Esophagus (tissue), 2 donors: ENCODE data around the gene RALGAPA1. TPM values are rescaled to one million over a fixed set of nuclear protein-coding genes. Genes with fewer than 3 reads are reported as not detected.

Source experiments
- H3K27ac ChIP-seq, 2 donors: one replicate each; pipeline ENCODE4 v1.5.1; 2013; ENCODE audit warnings: low read depth in 2 of 2, mild to moderate bottlenecking in 2 of 2, inconsistent platforms in 1 of 2, low read length in 1 of 2, moderate library complexity in 1 of 2
- H3K27me3 ChIP-seq, 2 donors: one replicate each; pipeline ENCODE4 v1.6.1; 2013; ENCODE audit warnings: low read length in 2 of 2, control low read depth in 1 of 2, mild to moderate bottlenecking in 1 of 2; ENCODE audit not compliant: insufficient read depth in 2 of 2, control insufficient read depth in 1 of 2
- H3K36me3 ChIP-seq, 2 donors: one replicate each; pipeline ENCODE4 v1.6.1; 2013; ENCODE audit warnings: low read length in 1 of 2; ENCODE audit not compliant: control insufficient read depth in 2 of 2, insufficient read depth in 2 of 2
- H3K4me1 ChIP-seq, 2 donors: one replicate each; pipeline ENCODE4 v1.6.1; 2013; ENCODE audit warnings: low read length in 1 of 2; ENCODE audit not compliant: control insufficient read depth in 2 of 2, insufficient read depth in 2 of 2
- H3K4me3 ChIP-seq, 2 donors: one replicate each; pipeline ENCODE4 v1.5.1; 2013; ENCODE audit warnings: low read length in 2 of 2, mild to moderate bottlenecking in 2 of 2, low read depth in 1 of 2, moderate library complexity in 1 of 2
- H3K9me3 ChIP-seq, 2 donors: one replicate each; pipeline ENCODE4 v1.6.1; 2013; ENCODE audit warnings: mild to moderate bottlenecking in 2 of 2, low read depth in 1 of 2, low read length in 1 of 2, moderate library complexity in 1 of 2; ENCODE audit not compliant: control insufficient read depth in 2 of 2, insufficient read depth in 1 of 2
- WGBS, 2 donors: extraction: QIAGEN DNeasy Blood & Tissue Kit; methylation state at CpG; one replicate each; pipeline ENCODE4 v1.1.7; 2013; 5-methylcytosine and 5-hydroxymethylcytosine counted together
- polyA plus RNA-seq, 2 donors: library from polyadenylated mRNA; stranded (reverse); fragments of 200-250 nt; gene quantifications; one replicate each; pipeline ENCODE4 v1.2.3, GENCODE V29; 2013
- donor health status: healthy with polysubstance abuse.
- donor health status: Bipolar disorder and iron deficiency.

Gene RALGAPA1
- polyA plus RNA-seq, 2 donors = 10.5 to 20.3 TPM

- Histone ChIP-seq H3K4me1 (peaks cover 19 to 20% of the 10 kb centered on the region in 2 donors), H3K36me3 (no peaks in the 10 kb centered on the region), H3K27ac (no peak overlapping the region), H3K9me3 (no peaks in the 10 kb centered on the region), H3K4me3 (no peak overlapping the region), H3K27me3 (peaks cover 4 to 5% of the 10 kb centered on the region in 2 donors)
- 93 to 95% methylated on average over 1 of the region's 1 CpG for WGBS, 2 donors
Observed at GRCh38 chr14:35531960-35532747, 276.9 kb downstream of the RALGAPA1 start.

DNA sequence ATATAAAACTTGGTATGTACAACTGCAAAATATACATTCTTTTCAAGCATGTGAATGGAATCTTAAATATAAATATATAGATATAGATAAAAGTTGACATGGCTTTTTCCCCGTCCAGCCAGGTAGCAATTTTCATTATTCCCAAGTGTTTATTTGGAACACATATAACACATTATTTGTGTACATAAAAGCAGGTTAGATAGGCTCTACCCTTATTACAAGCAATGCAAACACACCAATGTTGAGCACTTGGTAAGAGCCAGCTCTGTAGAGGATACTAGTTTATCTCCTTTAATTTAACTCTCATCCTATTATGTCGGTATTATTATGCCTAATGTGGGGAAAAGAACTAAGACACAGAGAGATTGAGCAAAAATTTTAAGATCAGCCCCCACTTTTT, 282.1 kb downstream of the RALGAPA1 start:
- 80 to 89% methylated on average over 2 of the region's 2 CpGs for WGBS, 2 donors

GRCh38 chr14:35525695-35526094, 283.4 kb downstream of the RALGAPA1 start:
- no peak overlapping the region for H3K27ac ChIP-seq
- no peaks in the 10 kb centered on the region for H3K9me3 ChIP-seq
- peaks cover 0 to 2% of the 10 kb centered on the region in 2 donors for H3K27me3 ChIP-seq
- H3K36me3 ChIP-seq = no peaks in the 10 kb centered on the region
- no peaks in the 10 kb centered on the region for H3K4me1 ChIP-seq
- 87 to 88% methylated on average over 3 of the region's 3 CpGs for WGBS, 2 donors
- no peak overlapping the region for H3K4me3 ChIP-seq

More for the DNA sequence above, 282.1 kb downstream of the RALGAPA1 start:
- peaks cover 3 to 4% of the 10 kb centered on the region in 2 donors for H3K27me3 ChIP-seq
- H3K9me3 ChIP-seq = no peaks in the 10 kb centered on the region
- H3K4me1 ChIP-seq = no peaks in the 10 kb centered on the region
- H3K4me3 ChIP-seq = no peak overlapping the region
- H3K27ac ChIP-seq = no peak overlapping the region
- H3K36me3 ChIP-seq = no peaks in the 10 kb centered on the region

GRCh38 chr14:35519986-35520385, 289.1 kb downstream of the RALGAPA1 start:
- no peaks in the 10 kb centered on the region for H3K36me3 ChIP-seq
- 65 to 77% methylated on average over 2 of the region's 2 CpGs for WGBS, 2 donors
- no peak overlapping the region for H3K27ac ChIP-seq
- no peaks in the 10 kb centered on the region for H3K27me3 ChIP-seq
- H3K4me3 ChIP-seq = no peak overlapping the region
- H3K4me1 ChIP-seq = no peaks in the 10 kb centered on the region
- no peaks in the 10 kb centered on the region for H3K9me3 ChIP-seq

DNA sequence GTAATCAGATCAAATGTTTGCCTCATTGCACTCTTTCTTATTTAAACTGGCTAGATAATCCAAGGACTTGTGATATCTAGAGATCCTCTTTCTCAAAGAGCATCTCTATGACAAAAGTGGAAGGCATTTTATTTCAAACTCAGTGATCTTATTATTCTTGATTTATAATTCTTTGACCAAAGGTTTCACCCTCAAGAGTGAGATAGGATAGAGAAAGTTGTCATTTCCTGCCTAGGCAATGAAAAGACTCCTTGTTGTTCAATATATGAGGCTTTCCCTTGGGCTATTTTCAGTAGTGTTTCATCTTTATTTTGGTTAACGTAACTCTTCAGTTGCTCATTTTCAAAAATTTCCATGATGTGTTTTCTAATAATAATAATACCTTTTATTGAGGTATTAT, 293.2 kb downstream of the RALGAPA1 start:
- H3K4me1 ChIP-seq = no peaks in the 10 kb centered on the region
- no peaks in the 10 kb centered on the region for H3K9me3 ChIP-seq
- no peak overlapping the region for H3K4me3 ChIP-seq
- no peaks in the 10 kb centered on the region for H3K36me3 ChIP-seq
- H3K27ac ChIP-seq = no peak overlapping the region
- no peaks in the 10 kb centered on the region for H3K27me3 ChIP-seq
- 74 to 89% methylated on average over 1 of the region's 1 CpG for WGBS, 2 donors

DNA sequence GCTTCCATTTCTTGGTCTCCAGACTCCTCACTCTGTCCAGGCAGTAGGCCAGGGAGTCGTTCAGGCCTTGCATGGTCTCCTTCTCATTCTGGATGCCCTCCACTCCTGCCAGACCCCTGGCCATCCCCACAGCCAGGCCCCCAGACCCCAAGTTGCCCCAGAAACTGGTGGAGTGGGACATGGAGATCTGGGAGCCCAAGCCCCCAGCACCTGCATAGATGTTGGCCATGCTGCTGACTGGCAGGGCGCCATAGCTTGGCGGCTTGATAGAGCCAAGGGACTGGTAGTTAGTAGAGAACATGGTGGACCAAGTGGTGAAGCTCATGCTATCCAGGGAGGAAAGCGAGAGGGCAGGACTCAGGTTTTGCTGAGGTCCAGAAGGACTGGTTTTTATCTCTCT, 296.3 kb downstream of the RALGAPA1 start:
- WGBS, 2 donors = 87 to 89% methylated on average over 4 of the region's 4 CpGs

DNA sequence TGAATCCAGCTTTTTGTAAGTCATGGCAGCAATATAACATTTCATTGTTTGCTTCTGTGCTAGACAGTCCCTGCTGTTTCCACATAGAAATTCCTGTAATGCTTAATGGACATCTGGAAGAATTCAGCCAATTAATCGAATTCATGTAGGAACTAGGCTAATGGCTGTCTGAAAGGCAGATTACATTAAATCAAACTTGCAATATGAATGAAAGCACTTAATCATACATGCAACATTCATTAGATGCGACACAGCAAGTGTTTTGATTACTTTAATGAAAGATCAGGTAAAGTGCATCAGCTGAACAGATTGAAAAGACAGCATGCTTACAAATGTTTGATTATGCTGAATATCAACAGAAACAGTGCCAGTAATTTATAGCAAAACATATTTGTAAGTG, 299.2 kb downstream of the RALGAPA1 start:
- 70 to 79% methylated on average over 2 of the region's 2 CpGs for WGBS, 2 donors
- H3K27me3 ChIP-seq = no peaks in the 10 kb centered on the region
- H3K4me1 ChIP-seq = no peaks in the 10 kb centered on the region
- no peaks in the 10 kb centered on the region for H3K36me3 ChIP-seq
- no peak overlapping the region for H3K4me3 ChIP-seq
- H3K27ac ChIP-seq = no peak overlapping the region
- no peaks in the 10 kb centered on the region for H3K9me3 ChIP-seq

More for the DNA sequence above, 296.3 kb downstream of the RALGAPA1 start:
- no peaks in the 10 kb centered on the region for H3K4me1 ChIP-seq
- no peaks in the 10 kb centered on the region for H3K27me3 ChIP-seq
- no peak overlapping the region for H3K27ac ChIP-seq
- H3K9me3 ChIP-seq = no peaks in the 10 kb centered on the region
- no peak overlapping the region for H3K4me3 ChIP-seq
- no peaks in the 10 kb centered on the region for H3K36me3 ChIP-seq

GRCh38 chr14:35506927-35507326, 302.2 kb downstream of the RALGAPA1 start:
- Histone ChIP-seq H3K36me3 (no peaks in the 10 kb centered on the region), H3K4me1 (no peaks in the 10 kb centered on the region), H3K27me3 (no peaks in the 10 kb centered on the region), H3K4me3 (no peak overlapping the region), H3K27ac (no peak overlapping the region), H3K9me3 (no peaks in the 10 kb centered on the region)

GRCh38 chr14:35506461-35506860, 302.6 kb downstream of the RALGAPA1 start:
- no peaks in the 10 kb centered on the region for H3K36me3 ChIP-seq
- 78 to 81% methylated on average over 6 of the region's 6 CpGs for WGBS, 2 donors

DNA sequence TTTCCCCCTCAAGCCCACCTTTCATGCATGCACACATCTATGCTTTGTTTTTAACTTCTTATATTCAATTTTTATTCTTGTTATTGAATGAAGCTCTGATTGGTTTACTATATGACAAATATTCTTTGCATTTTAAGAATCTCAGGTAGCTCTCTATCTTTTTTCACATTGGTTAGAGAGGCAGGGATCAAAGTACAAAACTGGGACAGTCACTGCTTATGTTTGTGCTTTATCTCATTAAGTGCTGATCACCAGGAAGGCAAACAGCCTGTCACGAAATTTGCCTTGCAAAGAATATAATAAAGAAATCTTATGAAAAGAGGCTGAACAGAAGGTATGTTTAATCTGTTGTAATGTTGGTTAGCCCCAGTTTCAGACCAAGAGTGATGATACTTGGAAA, 304.8 kb downstream of the RALGAPA1 start:
- no peaks in the 10 kb centered on the region for H3K36me3 ChIP-seq
- H3K27me3 ChIP-seq = no peaks in the 10 kb centered on the region
- no peak overlapping the region for H3K27ac ChIP-seq
- no peaks in the 10 kb centered on the region for H3K9me3 ChIP-seq
- 38 to 41% methylated on average over 1 of the region's 1 CpG for WGBS, 2 donors
- no peaks in the 10 kb centered on the region for H3K4me1 ChIP-seq
- no peak overlapping the region for H3K4me3 ChIP-seq

More at GRCh38 chr14:35506461-35506860, 302.6 kb downstream of the RALGAPA1 start:
- no peaks in the 10 kb centered on the region for H3K4me1 ChIP-seq
- H3K27me3 ChIP-seq = no peaks in the 10 kb centered on the region
- no peak overlapping the region for H3K4me3 ChIP-seq
- H3K9me3 ChIP-seq = no peaks in the 10 kb centered on the region
- no peak overlapping the region for H3K27ac ChIP-seq
